ENCODE data around the gene GRAMD2B. TPM values are rescaled to one million over a fixed set of nuclear protein-coding genes. Genes with fewer than 3 reads are reported as not detected.

Gene GRAMD2B
- total and polyA plus RNA-seq, 2 of the 13 experiments (the other 11 are each of a cell fraction or from before 2014, with no cell fraction given) = 8.1 to 10.6 TPM

- TF ChIP-seq NFATC3 (CRISPR knock-in tag; IDR thresholded peaks at IDR 0.05) (no peak), ATF7 (IDR thresholded peaks at IDR 0.05) (no peak), ATF7 (CRISPR knock-in tag; IDR thresholded peaks at IDR 0.05) (no peak), ESRRA (CRISPR knock-in tag; IDR thresholded peaks at IDR 0.05; ENCODE audit: low read depth) (no peak), ZHX1 (CRISPR knock-in tag; IDR thresholded peaks at IDR 0.05; ENCODE audit: low read depth) (no peak), GZF1 (CRISPR knock-in tag; IDR thresholded peaks at IDR 0.05) (no peak), ZFP82 (CRISPR knock-in tag; IDR thresholded peaks at IDR 0.05; ENCODE audit: borderline replicate concordance) (no peak), ZNF224 (CRISPR knock-in tag; IDR thresholded peaks at IDR 0.05) (no peak), ZNF782 (CRISPR knock-in tag; IDR thresholded peaks at IDR 0.05; ENCODE audit: borderline replicate concordance) (no peak), HNF1A (IDR thresholded peaks at IDR 0.05; ENCODE audit: low read depth) (no peak), HNF1A (CRISPR knock-in tag; IDR thresholded peaks at IDR 0.05; ENCODE audit: borderline replicate concordance) (no peak), GABPB1 (CRISPR knock-in tag; IDR thresholded peaks at IDR 0.05) (peak; percentile 28; the same call in 1 of the 2 replicates), ZNF263 (CRISPR knock-in tag; IDR thresholded peaks at IDR 0.05) (peak; percentile 25; the same call in 1 of the 2 replicates), ZNF75D (CRISPR knock-in tag; IDR thresholded peaks at IDR 0.05; ENCODE audit: borderline replicate concordance) (no peak), PCBP1 (IDR thresholded peaks at IDR 0.05; ENCODE audit: borderline replicate concordance, low read depth, low read length) (no peak)
- TF ChIP-seq, protein P1, sequence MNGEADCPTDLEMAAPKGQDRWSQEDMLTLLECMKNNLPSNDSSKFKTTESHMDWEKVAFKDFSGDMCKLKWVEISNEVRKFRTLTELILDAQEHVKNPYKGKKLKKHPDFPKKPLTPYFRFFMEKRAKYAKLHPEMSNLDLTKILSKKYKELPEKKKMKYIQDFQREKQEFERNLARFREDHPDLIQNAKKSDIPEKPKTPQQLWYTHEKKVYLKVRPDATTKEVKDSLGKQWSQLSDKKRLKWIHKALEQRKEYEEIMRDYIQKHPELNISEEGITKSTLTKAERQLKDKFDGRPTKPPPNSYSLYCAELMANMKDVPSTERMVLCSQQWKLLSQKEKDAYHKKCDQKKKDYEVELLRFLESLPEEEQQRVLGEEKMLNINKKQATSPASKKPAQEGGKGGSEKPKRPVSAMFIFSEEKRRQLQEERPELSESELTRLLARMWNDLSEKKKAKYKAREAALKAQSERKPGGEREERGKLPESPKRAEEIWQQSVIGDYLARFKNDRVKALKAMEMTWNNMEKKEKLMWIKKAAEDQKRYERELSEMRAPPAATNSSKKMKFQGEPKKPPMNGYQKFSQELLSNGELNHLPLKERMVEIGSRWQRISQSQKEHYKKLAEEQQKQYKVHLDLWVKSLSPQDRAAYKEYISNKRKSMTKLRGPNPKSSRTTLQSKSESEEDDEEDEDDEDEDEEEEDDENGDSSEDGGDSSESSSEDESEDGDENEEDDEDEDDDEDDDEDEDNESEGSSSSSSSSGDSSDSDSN (CRISPR knock-in tag; IDR thresholded peaks at IDR 0.05) = peak; percentile 81
- TF ChIP-seq, protein P2, sequence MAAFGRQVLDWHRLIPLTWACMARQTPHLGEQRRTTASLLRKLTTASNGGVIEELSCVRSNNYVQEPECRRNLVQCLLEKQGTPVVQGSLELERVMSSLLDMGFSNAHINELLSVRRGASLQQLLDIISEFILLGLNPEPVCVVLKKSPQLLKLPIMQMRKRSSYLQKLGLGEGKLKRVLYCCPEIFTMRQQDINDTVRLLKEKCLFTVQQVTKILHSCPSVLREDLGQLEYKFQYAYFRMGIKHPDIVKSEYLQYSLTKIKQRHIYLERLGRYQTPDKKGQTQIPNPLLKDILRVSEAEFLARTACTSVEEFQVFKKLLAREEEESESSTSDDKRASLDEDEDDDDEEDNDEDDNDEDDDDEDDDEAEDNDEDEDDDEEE (CRISPR knock-in tag; IDR thresholded peaks at IDR 0.05) = no peak
- TF ChIP-seq, protein P3, sequence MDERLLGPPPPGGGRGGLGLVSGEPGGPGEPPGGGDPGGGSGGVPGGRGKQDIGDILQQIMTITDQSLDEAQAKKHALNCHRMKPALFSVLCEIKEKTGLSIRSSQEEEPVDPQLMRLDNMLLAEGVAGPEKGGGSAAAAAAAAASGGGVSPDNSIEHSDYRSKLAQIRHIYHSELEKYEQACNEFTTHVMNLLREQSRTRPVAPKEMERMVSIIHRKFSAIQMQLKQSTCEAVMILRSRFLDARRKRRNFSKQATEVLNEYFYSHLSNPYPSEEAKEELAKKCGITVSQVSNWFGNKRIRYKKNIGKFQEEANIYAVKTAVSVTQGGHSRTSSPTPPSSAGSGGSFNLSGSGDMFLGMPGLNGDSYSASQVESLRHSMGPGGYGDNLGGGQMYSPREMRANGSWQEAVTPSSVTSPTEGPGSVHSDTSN (CRISPR knock-in tag; IDR thresholded peaks at IDR 0.05) = no peak
These were observed at the start of gene GRAMD2B (continued) for GRCh38 chr5:126422994-126423788.

All from HepG2 (cell line).